T-helper 1 cell treated with Interleukin-12 subunit alpha and Interleukin-12 subunit beta and Interleukin-4 antibody, amounts not matched to agents 30 μg/mL and 1 μg/mL, for 36 hours (primary cell): ENCODE measurements around the gene KCNQ2.
"Not testable (repeated sequence)": the region's sequence is repeated elsewhere in the genome, so short reads cannot be mapped to it uniquely, and the experiment has no call there.

Experiments
- H3K27ac Mint-ChIP-seq: one replicate; pipeline ENCODE4 v1.8.0; 2021; ENCODE audit warnings: mild to moderate bottlenecking, mixed read lengths
- H3K27me3 Mint-ChIP-seq: one replicate; pipeline ENCODE4 v1.8.0; 2021; ENCODE audit warnings: low read depth, mixed read lengths
- H3K36me3 Mint-ChIP-seq: one replicate; pipeline ENCODE4 v1.8.0; 2021; ENCODE audit warnings: low read depth, mixed read lengths
- H3K4me1 Mint-ChIP-seq: one replicate; pipeline ENCODE4 v1.8.0; 2021; ENCODE audit warnings: low read depth, mixed read lengths
- H3K4me3 Mint-ChIP-seq: one replicate; pipeline ENCODE4 v1.8.0; 2021; ENCODE audit warnings: mild to moderate bottlenecking, moderate library complexity, mixed read lengths
- H3K9me3 Mint-ChIP-seq: one replicate; pipeline ENCODE4 v1.8.0; 2021; ENCODE audit warnings: mixed read lengths

Gene KCNQ2

DNA sequence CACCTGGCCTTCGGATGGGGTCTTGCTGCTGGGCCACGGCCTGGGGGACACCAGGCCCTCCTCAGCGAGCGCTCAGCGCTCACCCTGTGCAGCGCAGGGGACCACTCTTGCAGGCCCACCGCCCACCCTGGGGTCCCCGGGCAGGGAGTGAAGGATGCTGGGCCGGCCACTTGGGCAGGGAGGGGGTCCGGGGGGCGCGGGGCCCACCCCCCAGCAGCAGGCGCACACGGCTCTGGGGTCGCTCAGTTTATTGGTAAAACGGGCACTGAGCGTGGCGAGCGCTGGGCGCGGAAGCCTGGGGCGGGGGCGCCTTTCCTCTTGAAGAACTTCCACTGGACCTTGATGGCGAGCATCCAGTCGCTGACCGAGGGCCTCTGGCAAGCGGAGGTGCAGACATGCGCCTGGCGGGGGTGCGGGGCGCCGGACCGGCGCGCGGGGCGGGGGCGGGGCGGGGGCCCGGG, 15.4 kb upstream of the KCNQ2 start:
- peaks cover 1% of the 10 kb centered on the region for H3K4me1 Mint-ChIP-seq
- no peak overlapping the region for H3K27ac Mint-ChIP-seq
- H3K4me3 Mint-ChIP-seq = no peak overlapping the region
- no peaks in the 10 kb centered on the region for H3K36me3 Mint-ChIP-seq
- no peaks in the 10 kb centered on the region for H3K9me3 Mint-ChIP-seq
- H3K27me3 Mint-ChIP-seq = peaks cover 9% of the 10 kb centered on the region

DNA sequence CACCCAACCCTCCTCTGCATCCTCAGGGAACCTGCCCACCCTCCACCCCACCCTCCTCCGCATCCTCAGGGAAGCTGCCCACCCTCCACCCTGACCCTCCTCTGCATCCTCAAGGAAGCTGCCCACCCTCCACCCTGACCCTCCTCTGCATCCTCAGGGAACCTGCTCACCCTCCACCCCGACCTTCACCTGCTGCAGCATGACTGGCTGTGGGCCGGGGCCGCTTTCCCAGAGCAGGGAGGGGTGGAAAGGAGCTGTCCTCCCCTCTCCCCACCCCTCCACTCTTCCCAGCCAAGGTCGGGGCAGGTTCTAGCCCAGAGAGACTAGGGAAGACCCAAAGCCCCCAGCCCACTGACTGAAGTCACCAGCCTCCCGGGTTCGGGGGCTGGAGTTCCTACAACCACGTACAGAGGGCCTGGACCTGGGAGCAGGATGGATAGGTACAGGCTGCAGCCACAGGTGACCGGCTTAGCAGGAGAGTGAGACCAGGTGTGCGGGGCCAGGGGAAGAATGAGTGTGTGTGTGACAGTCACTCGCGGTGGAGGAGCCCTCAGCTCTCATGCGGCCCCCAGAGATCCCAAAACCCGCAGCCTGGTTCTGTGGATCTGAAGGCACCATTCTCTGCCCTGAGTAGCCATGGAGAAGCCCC, 14.8 kb upstream of the KCNQ2 start:
- no peak overlapping the region for H3K4me3 Mint-ChIP-seq
- H3K27me3 Mint-ChIP-seq = peaks cover 9% of the 10 kb centered on the region

DNA sequence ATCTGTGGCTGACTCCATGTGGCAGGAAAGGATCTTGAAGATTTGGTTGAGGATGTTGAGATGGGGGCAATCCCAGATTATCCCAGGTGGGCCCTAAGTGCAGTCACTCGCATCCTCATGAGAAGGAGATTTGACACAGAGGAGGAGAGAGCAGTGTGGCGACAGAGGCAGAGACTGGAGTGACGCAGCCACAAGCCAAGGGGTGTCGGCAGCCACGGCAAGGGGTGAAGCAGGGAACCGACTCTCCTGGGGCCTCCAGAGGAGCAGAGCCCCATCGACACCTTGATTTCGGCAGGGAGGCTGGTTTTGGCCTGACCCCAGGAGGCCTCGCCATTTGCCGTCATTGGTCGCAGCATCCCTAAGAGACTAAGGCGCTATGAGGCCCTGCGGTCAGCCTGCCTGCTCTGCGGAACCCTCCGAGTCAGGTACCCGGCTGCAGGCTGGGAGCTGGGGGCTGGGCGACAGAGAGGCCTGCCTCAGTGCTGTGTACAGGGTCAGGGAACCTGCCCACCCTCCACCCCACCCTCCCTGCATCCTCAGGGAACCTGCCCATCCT, 13.9 kb upstream of the KCNQ2 start:
- peaks cover 9% of the 10 kb centered on the region for H3K27me3 Mint-ChIP-seq
- H3K4me1 Mint-ChIP-seq = peaks cover 1% of the 10 kb centered on the region
- no peak overlapping the region for H3K4me3 Mint-ChIP-seq
- no peaks in the 10 kb centered on the region for H3K9me3 Mint-ChIP-seq
- H3K27ac Mint-ChIP-seq = no peak overlapping the region
- H3K36me3 Mint-ChIP-seq = no peaks in the 10 kb centered on the region

More for the DNA sequence above, 14.8 kb upstream of the KCNQ2 start:
- no peaks in the 10 kb centered on the region for H3K36me3 Mint-ChIP-seq
- peaks cover 1% of the 10 kb centered on the region for H3K4me1 Mint-ChIP-seq
- no peak overlapping the region for H3K27ac Mint-ChIP-seq
- H3K9me3 Mint-ChIP-seq = no peaks in the 10 kb centered on the region

DNA sequence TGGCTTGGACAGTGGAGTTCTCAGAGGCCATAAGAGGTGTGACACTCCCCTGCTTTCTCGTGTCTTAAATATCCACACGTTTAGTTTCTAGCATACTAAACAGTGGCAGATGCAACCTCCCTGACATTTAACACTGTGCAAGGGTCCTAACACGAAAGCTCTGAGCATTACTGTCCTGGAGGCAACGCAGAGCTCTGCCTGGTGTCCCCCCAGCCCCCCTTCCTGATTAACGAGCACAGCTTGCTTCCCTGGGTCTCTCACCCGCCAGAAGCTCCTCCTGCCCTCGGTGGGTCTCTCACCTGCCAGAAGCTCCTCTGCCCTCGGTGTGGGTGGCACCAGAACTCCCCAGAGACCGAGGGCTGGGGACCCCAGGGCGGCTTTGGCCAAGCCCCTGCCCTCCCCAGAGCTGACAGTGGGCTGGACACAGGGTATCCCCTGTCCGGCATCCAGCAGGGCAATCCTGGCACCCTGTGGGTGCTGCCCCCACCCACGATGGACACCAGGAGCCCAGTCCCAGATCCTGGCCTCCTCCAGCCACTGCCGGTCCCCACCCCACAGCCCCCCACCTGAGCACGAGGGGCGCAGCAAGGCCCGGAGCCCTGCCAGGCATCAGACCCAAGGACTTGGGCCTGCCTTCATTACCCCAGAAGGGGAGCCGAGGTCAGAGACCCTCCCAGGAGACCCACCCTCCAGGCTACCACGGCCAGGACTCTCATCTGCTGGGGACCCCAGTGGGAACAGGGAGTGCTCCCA, 12.4 kb upstream of the KCNQ2 start:
- Mint-ChIP-seq H3K27me3 (peaks cover 9% of the 10 kb centered on the region), H3K4me3 (no peak overlapping the region), H3K36me3 (no peaks in the 10 kb centered on the region), H3K27ac (no peak overlapping the region), H3K9me3 (no peaks in the 10 kb centered on the region), H3K4me1 (peaks cover 1% of the 10 kb centered on the region)

DNA sequence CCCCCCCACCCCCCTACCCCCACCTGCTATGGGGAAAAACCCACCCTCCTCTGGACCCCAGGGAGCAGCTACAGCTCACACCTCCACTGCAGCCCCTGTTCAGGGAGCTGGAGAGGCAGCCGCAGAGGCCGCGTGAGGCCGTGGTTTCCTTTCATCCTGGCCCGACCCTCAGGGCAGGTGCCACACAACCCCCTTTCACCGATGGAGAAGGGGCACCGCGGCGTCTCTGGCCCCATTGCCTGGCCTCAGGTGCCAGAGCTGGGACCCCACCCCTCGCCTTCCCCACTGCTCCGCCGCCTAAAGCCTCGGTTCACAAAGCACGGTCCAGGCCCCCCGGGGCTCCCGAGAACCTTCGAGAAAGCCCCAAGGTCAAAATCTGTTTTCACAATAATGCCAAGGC, 11.8 kb upstream of the KCNQ2 start:
- no peak overlapping the region for H3K27ac Mint-ChIP-seq
- peaks cover 4% of the 10 kb centered on the region for H3K27me3 Mint-ChIP-seq
- no peaks in the 10 kb centered on the region for H3K36me3 Mint-ChIP-seq
- peaks cover 1% of the 10 kb centered on the region for H3K4me1 Mint-ChIP-seq
- H3K4me3 Mint-ChIP-seq = no peak overlapping the region
- no peaks in the 10 kb centered on the region for H3K9me3 Mint-ChIP-seq

DNA sequence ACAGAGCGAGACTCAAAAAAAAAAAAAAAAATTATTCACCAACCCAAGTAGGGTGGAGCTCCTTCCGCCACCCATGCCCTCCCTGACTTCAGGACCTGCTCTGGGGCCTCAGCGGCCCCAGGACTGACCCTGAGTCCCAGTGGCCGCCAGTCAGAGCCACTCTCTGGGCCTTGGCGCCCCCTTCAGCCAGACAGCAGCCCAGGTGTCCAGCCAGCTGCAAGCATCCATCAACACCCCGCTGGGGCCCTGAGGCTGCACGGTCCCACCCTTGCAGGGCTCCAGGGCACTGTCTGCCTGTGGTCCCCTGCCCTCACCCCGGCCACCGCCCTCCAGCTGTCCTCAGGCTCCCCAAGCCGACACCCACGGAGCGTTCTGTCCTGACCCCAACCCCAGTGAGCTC, 11.4 kb upstream of the KCNQ2 start:
- Mint-ChIP-seq H3K4me1 (peaks cover 1% of the 10 kb centered on the region), H3K36me3 (no peaks in the 10 kb centered on the region), H3K27ac (no peak overlapping the region), H3K27me3 (peaks cover 3% of the 10 kb centered on the region), H3K9me3 (no peaks in the 10 kb centered on the region), H3K4me3 (no peak overlapping the region)

DNA sequence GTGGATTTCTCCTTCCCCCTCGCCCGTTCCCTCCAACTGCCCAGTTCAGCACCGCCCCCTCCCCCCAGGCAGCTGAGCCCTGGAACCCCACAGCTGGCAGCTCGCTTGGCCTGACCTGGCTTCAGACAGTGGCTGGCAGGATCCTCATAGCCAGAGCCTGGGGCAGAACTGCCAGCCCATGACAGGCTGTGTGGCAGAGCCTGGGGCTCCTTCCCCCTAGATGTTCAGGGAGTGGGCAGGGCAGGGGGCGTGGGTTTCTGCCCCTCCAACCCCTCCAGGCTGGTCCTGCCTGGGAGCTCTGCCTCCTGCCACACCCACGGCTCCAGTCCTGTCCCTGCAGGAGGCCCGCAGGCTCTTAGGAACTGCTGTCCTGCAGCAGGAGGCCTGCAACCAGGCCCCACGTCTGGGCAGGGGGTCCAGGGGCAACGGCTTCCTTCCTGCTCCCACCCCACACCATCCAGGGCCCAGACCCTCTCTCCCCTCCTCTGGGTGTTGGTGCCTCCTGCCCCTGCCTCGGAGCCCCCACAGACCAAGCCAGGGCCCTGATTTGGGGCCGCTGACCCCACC, 9.6 kb upstream of the KCNQ2 start:
- Mint-ChIP-seq H3K4me1 (peaks cover 1% of the 10 kb centered on the region), H3K27ac (no peak overlapping the region), H3K4me3 (no peak overlapping the region), H3K36me3 (no peaks in the 10 kb centered on the region), H3K27me3 (peaks cover 3% of the 10 kb centered on the region), H3K9me3 (no peaks in the 10 kb centered on the region)

DNA sequence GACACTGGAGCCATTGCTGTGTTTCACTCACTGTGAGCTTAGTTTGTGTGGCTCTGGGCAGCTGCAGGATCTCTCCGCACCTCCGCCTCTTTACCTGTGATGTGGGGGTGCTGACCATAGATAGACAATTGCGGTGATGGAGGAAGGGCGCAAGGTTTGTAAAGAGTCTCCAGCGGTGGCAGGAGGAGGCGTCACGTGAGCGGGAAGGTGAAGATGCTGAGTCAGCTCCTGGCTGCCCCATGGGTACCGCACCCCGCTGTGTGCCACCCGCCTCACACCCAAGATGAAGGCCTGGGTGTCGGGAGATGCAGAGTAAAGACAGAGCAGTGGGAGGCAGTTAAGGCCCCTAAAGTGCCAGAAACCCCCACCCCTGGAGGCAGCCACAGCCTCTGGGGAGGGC, 9.0 kb upstream of the KCNQ2 start:
- no peaks in the 10 kb centered on the region for H3K9me3 Mint-ChIP-seq
- no peak overlapping the region for H3K27ac Mint-ChIP-seq
- H3K27me3 Mint-ChIP-seq = peaks cover 7% of the 10 kb centered on the region
- H3K4me1 Mint-ChIP-seq = peaks cover 1% of the 10 kb centered on the region
- no peaks in the 10 kb centered on the region for H3K36me3 Mint-ChIP-seq
- no peak overlapping the region for H3K4me3 Mint-ChIP-seq

DNA sequence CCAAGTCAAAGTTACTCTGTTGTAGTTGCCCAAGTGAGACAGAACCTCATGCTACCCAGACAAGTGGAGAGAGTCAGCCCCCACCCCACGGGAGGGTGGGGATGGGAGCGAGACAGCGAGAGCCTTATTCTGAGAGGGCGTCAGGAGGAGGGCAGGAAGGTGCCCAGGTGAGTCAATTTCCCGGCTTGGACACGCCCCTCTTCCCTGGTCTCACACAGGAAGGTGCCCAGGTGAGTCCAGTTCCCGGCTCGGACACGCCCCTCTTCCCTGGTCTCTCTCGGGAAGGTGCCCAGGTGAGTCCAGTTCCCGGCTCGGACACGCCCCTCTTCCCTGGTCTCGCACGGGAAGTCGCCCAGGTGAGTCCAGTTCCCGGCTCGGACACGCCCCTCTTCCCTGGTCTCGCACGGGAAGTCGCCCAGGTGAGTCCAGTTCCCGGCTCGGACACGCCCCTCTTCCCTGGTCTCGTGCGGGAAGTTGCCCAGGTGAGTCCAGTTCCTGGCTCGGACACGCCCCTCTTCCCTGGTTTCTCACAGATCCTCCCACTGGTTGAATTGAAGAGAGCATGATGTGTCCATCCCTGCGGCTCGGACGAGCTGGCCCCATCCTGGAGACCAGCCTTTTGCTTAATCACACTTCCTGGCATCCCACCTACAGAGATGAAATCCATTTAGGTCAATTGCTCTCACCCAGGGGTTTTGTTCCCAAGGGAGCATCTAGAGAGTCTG, 7.4 kb upstream of the KCNQ2 start:
- H3K27me3 Mint-ChIP-seq = peaks cover 19% of the 10 kb centered on the region
- not testable (repeated sequence) for H3K4me1 Mint-ChIP-seq, H3K9me3 Mint-ChIP-seq, H3K27ac Mint-ChIP-seq, H3K36me3 Mint-ChIP-seq, H3K4me3 Mint-ChIP-seq

DNA sequence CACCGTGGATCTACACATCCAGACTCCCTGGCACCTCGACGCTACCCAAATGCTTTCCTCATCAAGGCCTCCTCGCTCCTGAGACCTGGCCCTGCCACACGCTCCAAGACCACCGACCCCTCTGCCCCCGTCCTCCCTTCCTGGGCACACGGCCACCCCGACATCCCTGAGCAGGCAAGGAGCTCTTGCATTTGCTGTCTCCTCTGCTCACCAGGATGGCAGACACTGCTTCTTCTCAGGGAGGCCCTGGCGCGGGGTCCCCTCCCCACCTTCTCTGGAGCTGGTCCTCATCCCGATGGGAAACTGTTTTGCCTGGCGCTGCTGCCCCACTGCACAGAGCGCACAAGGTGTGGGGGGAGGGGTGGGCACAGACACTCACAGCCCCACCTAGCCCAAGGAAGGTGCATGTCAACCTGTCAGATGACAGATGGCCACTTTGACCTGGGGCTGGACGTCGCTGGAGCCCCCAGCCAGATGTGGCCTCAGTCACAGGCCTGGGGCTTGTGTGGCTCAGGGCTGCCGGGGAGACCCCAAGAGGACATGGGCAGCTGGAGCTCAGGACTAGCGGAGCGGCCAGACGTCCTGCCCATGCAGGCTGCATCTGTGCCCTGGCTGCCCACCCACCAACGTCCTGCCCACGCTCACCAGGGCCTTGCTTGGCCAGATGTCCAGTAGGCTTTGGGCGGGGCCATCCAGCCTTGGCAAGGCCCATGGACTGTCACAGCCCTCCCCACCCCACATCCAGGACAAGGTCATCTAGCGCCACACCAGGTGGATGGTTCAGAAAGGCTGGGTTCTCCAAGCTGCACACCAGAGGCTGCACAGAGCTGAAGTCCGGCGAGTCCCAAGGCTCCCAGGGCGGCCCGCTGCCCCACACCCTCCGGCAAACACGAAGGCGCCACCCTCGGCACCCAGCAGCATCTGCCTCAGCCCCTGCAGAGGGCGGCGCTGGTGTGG, 6.2 kb upstream of the KCNQ2 start:
- H3K9me3 Mint-ChIP-seq = no peaks in the 10 kb centered on the region
- H3K36me3 Mint-ChIP-seq = no peaks in the 10 kb centered on the region
- H3K27me3 Mint-ChIP-seq = peaks cover 26% of the 10 kb centered on the region
- peaks cover 1% of the 10 kb centered on the region for H3K4me1 Mint-ChIP-seq
- H3K4me3 Mint-ChIP-seq = no peak overlapping the region
- H3K27ac Mint-ChIP-seq = no peak overlapping the region

DNA sequence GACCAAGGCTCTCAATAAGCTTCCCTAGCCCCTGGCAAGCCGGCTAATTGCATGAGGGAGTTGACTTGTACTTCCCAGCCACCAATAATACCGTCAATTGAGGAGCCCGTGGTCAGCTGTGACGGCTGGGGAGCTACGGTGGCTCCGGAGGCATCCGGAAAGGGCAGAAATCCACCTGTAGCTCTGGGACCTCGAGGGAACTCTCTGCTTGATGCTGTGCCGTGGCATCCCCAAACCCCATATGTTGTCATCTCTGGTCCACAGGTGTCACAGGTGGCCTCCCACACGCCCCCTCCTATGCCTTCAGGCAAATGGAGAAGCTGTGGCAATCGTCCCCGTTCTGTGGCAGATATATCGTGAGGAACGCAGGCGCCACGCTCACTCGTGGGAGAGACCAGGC, 5.5 kb upstream of the KCNQ2 start:
- Mint-ChIP-seq H3K4me1 (peaks cover 1% of the 10 kb centered on the region), H3K9me3 (no peaks in the 10 kb centered on the region), H3K27ac (no peak overlapping the region), H3K36me3 (no peaks in the 10 kb centered on the region), H3K4me3 (no peak overlapping the region), H3K27me3 (peaks cover 31% of the 10 kb centered on the region)

DNA sequence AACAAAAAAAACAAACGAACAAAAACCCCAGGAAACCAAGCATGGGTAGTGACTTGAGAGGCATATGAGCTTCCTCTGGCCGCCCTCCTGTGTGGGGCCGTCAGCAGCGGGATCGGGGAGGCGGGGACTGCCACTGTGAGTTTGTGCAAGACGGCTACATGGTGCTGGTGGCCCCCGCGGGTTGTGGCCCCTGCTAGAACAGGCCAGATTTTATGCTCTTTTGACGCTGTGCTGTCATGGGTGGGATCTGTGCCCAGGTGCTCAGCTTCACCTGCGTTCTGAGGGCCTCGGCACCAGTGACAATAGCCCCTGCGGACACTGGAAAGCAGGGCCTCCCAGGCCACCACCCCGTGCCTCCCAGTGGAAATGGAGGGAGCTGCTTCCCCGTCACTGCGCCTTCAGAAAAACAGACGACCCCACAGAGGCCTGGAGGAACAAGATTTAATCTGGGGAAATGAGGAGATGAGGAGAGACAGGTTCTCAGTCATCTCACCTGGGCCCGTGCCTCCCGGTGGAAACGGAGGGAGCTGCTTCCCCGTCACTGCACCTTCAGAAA, 4.7 kb upstream of the KCNQ2 start:
- no peaks in the 10 kb centered on the region for H3K36me3 Mint-ChIP-seq
- no peak overlapping the region for H3K27ac Mint-ChIP-seq
- H3K9me3 Mint-ChIP-seq = no peaks in the 10 kb centered on the region
- no peak overlapping the region for H3K4me3 Mint-ChIP-seq
- H3K4me1 Mint-ChIP-seq = no peaks in the 10 kb centered on the region
- peaks cover 31% of the 10 kb centered on the region for H3K27me3 Mint-ChIP-seq

DNA sequence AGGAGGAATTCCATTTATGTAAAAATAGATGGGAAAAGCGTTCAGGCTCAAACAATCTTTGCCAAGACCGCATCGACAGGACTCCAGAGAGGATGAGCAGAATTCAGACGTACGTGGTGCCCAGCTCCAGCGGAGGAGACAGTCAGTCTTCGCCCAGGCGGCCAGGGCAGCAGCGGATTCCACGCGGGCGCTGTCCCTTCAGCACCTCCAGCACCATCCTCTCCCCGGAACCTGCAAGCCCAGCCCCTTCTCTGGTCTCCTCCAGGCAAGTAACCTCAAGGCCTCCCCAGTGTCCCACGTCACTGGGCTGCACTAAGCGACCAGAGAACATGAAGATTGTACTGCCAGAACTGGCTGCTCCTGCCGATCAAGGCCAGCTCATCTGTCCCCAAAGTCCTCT, 2.8 kb upstream of the KCNQ2 start:
- Mint-ChIP-seq H3K36me3 (no peaks in the 10 kb centered on the region), H3K27ac (no peak overlapping the region), H3K9me3 (no peaks in the 10 kb centered on the region), H3K4me3 (no peak overlapping the region), H3K27me3 (peaks cover 34% of the 10 kb centered on the region), H3K4me1 (no peaks in the 10 kb centered on the region)
